Panc1 (cell line): ENCODE measurements around the gene AK8. TPM values are rescaled to one million over a fixed set of nuclear protein-coding genes. Genes with fewer than 3 reads are reported as not detected.

ENCODE experiments used
- ATAC-seq: fragments of 200-7000 bp; cut with Tn5 transposase; 2 replicates; pipeline ENCODE4 v1.9.1; 2020; ENCODE audit warnings: mild to moderate bottlenecking, moderate library complexity
- BruUV-seq: library from RNA; stranded (reverse); fragments of 400-500 nt; replicated peaks from 2 replicates; lab custom pipeline; 2021; lab: Mats Ljungman, UMichigan
- CTCF ChIA-PET: fragments of 300-600 bp; sonication (Branson Sonifier 250); formaldehyde crosslinking; loops from one replicate; lab custom pipeline; 2022; ENCODE audit warnings: antibody characterized with exemption; lab: Charles Lee
- POLR2A ChIA-PET: fragments of 300-600 bp; sonication (Branson Sonifier 250); formaldehyde crosslinking; loops from one replicate; lab custom pipeline; 2022; ENCODE audit warnings: antibody characterized with exemption; lab: Charles Lee
- DNase-seq: peaks from one replicate; pipeline ENCODE4 v3.0.0-alpha.2; 2010; ENCODE audit warnings: low read depth, low spot score
- H3K27ac ChIP-seq: 2 replicates; pipeline ENCODE4 v1.5.1; 2011; ENCODE audit warnings: mild to moderate bottlenecking, low read length, inconsistent platforms
- H3K27me3 ChIP-seq: fragments of 200-500 bp; sonication (Bioruptor generic); 2 replicates; pipeline ENCODE4 v1.6.0; 2014; ENCODE audit warnings: low read length, inconsistent platforms; ENCODE audit not compliant: control insufficient read depth, insufficient read depth
- H3K36me3 ChIP-seq: fragments of 200-500 bp; sonication (Bioruptor generic); 2 replicates; pipeline ENCODE4 v1.5.1; 2014; ENCODE audit warnings: inconsistent platforms, mild to moderate bottlenecking, low read length, moderate library complexity; ENCODE audit not compliant: control insufficient read depth, insufficient read depth
- H3K4me1 ChIP-seq: 2 replicates; pipeline ENCODE4 v1.5.1; 2011; ENCODE audit warnings: inconsistent platforms, mild to moderate bottlenecking, low read length, moderate library complexity; ENCODE audit not compliant: control insufficient read depth, insufficient read depth
- H3K4me3 ChIP-seq, 2 experiments: 2 replicates each; pipeline ENCODE4 v1.5.1; 2011 to 2012; ENCODE audit warnings: low read depth in 2 of 2, low read length in 2 of 2, mild to moderate bottlenecking in 2 of 2, inconsistent platforms in 1 of 2, moderate library complexity in 1 of 2
- H3K9me3 ChIP-seq: fragments of 200-500 bp; sonication (Bioruptor generic); 2 replicates; pipeline ENCODE4 v1.5.1; 2014; ENCODE audit warnings: low read depth, mild to moderate bottlenecking, inconsistent platforms, low read length, moderate library complexity; ENCODE audit not compliant: control insufficient read depth, insufficient read depth
- POLR2AphosphoS5 ChIP-seq: IDR thresholded peaks from 2 replicates; pipeline ENCODE4 v1.6.1; 2012; ENCODE audit warnings: mild to moderate bottlenecking, low read depth, low read length, moderate library complexity
- SIN3A ChIP-seq: IDR thresholded peaks from 2 replicates; pipeline ENCODE4 v1.6.1; 2012; ENCODE audit warnings: low read depth, mild to moderate bottlenecking, low read length, moderate library complexity, borderline replicate concordance; ENCODE audit not compliant: insufficient read depth
- TCF7L2 ChIP-seq: IDR thresholded peaks from 2 replicates; pipeline ENCODE4 v1.6.1; 2011; ENCODE audit warnings: mild to moderate bottlenecking, low read depth, low read length, inconsistent platforms
- in situ Hi-C: cut with HindIII; loops from 2 replicates; pipeline ENCODE4 v1.10.0; 2016; ENCODE audit warnings: low sequenced_read_pairs, low pct_unique_long_range_greater_than_20kb
- intact Hi-C: fragments of 100-400 bp; cut with micrococcal nuclease; formaldehyde crosslinking; loops from one replicate; pipeline ENCODE4 v1.10.0; 2022; ENCODE audit not compliant: unreplicated experiment
- total RNA-seq: library from RNA; stranded (reverse); gene quantifications from one replicate; pipeline ENCODE4 v1.2.1, GENCODE V29; 2021; ENCODE audit not compliant: unreplicated experiment
- TF ChIP-seq, protein P1 (sequence below): fragments of 450-650 bp; IDR thresholded peaks from 2 replicates; pipeline ENCODE4 v1.5.1; 2017; ENCODE audit warnings: mild to moderate bottlenecking
- TF ChIP-seq, protein P2 (sequence below), 2 experiments: IDR thresholded peaks; 2 replicates each; pipeline ENCODE4 v1.6.1; 2011 to 2012; ENCODE audit warnings: low read depth in 2 of 2, control low read depth in 1 of 2, low read length in 1 of 2, mild to moderate bottlenecking in 1 of 2, moderate library complexity in 1 of 2; ENCODE audit not compliant: insufficient read depth in 1 of 2

AK8 gene
- total RNA-seq, 1 experiment from 2014 or later: 0.39 TPM

DNA sequence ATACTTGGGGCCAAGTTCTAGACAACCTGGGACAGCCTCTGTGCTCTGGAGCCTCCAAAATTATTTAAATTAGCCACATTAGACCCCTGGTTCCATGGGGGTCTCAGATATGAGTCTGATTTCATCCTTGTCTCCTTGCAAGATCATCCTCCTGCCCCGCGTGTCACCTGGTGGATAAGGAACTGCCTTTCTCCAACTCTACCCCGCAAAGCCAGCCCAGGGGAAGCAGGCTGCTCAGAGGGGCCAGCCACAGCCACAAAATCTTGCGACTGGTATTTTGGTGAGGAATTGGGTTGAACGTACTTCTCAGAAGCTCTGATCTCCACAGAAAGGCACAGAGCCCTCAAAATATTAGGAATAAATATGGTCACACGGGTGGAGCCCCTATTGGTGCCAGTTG is 101.2 kb downstream of the AK8 start:
- H3K4me1 ChIP-seq: no peaks in the 10 kb centered on the region
- DNase-seq: no peak
- H3K9me3 ChIP-seq: no peaks in the 10 kb centered on the region
- no peaks in the 10 kb centered on the region for H3K36me3 ChIP-seq
- no peaks in the 10 kb centered on the region for H3K27me3 ChIP-seq
- TF ChIP-seq, protein P1, sequence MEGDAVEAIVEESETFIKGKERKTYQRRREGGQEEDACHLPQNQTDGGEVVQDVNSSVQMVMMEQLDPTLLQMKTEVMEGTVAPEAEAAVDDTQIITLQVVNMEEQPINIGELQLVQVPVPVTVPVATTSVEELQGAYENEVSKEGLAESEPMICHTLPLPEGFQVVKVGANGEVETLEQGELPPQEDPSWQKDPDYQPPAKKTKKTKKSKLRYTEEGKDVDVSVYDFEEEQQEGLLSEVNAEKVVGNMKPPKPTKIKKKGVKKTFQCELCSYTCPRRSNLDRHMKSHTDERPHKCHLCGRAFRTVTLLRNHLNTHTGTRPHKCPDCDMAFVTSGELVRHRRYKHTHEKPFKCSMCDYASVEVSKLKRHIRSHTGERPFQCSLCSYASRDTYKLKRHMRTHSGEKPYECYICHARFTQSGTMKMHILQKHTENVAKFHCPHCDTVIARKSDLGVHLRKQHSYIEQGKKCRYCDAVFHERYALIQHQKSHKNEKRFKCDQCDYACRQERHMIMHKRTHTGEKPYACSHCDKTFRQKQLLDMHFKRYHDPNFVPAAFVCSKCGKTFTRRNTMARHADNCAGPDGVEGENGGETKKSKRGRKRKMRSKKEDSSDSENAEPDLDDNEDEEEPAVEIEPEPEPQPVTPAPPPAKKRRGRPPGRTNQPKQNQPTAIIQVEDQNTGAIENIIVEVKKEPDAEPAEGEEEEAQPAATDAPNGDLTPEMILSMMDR: no peak
- TF ChIP-seq SIN3A (no peak), TCF7L2 (no peak), POLR2AphosphoS5 (no peak)
- TF ChIP-seq, protein P2, sequence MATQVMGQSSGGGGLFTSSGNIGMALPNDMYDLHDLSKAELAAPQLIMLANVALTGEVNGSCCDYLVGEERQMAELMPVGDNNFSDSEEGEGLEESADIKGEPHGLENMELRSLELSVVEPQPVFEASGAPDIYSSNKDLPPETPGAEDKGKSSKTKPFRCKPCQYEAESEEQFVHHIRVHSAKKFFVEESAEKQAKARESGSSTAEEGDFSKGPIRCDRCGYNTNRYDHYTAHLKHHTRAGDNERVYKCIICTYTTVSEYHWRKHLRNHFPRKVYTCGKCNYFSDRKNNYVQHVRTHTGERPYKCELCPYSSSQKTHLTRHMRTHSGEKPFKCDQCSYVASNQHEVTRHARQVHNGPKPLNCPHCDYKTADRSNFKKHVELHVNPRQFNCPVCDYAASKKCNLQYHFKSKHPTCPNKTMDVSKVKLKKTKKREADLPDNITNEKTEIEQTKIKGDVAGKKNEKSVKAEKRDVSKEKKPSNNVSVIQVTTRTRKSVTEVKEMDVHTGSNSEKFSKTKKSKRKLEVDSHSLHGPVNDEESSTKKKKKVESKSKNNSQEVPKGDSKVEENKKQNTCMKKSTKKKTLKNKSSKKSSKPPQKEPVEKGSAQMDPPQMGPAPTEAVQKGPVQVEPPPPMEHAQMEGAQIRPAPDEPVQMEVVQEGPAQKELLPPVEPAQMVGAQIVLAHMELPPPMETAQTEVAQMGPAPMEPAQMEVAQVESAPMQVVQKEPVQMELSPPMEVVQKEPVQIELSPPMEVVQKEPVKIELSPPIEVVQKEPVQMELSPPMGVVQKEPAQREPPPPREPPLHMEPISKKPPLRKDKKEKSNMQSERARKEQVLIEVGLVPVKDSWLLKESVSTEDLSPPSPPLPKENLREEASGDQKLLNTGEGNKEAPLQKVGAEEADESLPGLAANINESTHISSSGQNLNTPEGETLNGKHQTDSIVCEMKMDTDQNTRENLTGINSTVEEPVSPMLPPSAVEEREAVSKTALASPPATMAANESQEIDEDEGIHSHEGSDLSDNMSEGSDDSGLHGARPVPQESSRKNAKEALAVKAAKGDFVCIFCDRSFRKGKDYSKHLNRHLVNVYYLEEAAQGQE (IDR thresholded peaks at IDR 0.05; ENCODE audit: insufficient read depth in 1 of 2, low read depth in 2 of 2, low read length in 1 of 2): no peak
- intact Hi-C loops: no loop called here
- no peak overlapping the region for H3K4me3 ChIP-seq
- ATAC-seq: no peak
- POLR2A ChIA-PET: no interaction called here
- CTCF ChIA-PET: no interaction called here
- in situ Hi-C loops: no loop called here
- no peak overlapping the region for H3K27ac ChIP-seq
- BruUV-seq: no TSS peak

DNA sequence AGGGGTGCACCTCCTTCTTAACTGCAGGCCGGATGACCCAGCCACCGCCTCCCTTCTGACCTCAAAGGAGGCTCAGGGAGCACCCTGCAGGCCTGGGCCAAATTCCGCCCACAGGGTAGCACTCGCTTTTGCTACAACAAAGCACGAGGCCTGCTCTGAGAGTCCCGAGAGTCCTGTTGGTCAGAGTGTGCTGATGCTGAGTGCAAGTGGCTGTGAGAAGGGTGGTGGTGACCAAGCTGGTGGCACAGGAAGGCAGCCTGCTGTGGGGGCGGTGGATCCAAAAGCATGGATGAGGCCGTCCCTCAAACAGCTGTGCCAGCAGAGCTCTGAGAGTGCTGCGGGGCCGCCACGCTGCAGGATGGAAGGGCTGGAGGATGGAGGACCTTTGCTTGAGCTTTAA is 101.8 kb downstream of the AK8 start:
- H3K36me3 ChIP-seq: no peaks in the 10 kb centered on the region
- in situ Hi-C loops (no loop called here), intact Hi-C loops (no loop called here)
- H3K9me3 ChIP-seq: no peaks in the 10 kb centered on the region
- POLR2A ChIA-PET: no interaction called here
- no peaks in the 10 kb centered on the region for H3K4me1 ChIP-seq
- no peaks in the 10 kb centered on the region for H3K27me3 ChIP-seq
- CTCF ChIA-PET: no interaction called here
- no peak overlapping the region for H3K27ac ChIP-seq
- ATAC-seq (no peak), DNase-seq (no peak)
- BruUV-seq: no TSS peak
- TF ChIP-seq SIN3A (no peak), POLR2AphosphoS5 (no peak), TCF7L2 (no peak)
- TF ChIP-seq, protein P2 (IDR thresholded peaks at IDR 0.05; ENCODE audit: insufficient read depth in 1 of 2, low read depth in 2 of 2, low read length in 1 of 2): no peak
- TF ChIP-seq, protein P1: no peak
- H3K4me3 ChIP-seq: no peak overlapping the region
